ENCODE measurements around the gene FZD10. TPM values are rescaled to one million over a fixed set of nuclear protein-coding genes. Genes with fewer than 3 reads are reported as not detected.

Gene FZD10
- total RNA-seq, 3 donors from 2014 or later (not counting 1 experiment from before 2014, with no cell fraction given): not detected

DNA sequence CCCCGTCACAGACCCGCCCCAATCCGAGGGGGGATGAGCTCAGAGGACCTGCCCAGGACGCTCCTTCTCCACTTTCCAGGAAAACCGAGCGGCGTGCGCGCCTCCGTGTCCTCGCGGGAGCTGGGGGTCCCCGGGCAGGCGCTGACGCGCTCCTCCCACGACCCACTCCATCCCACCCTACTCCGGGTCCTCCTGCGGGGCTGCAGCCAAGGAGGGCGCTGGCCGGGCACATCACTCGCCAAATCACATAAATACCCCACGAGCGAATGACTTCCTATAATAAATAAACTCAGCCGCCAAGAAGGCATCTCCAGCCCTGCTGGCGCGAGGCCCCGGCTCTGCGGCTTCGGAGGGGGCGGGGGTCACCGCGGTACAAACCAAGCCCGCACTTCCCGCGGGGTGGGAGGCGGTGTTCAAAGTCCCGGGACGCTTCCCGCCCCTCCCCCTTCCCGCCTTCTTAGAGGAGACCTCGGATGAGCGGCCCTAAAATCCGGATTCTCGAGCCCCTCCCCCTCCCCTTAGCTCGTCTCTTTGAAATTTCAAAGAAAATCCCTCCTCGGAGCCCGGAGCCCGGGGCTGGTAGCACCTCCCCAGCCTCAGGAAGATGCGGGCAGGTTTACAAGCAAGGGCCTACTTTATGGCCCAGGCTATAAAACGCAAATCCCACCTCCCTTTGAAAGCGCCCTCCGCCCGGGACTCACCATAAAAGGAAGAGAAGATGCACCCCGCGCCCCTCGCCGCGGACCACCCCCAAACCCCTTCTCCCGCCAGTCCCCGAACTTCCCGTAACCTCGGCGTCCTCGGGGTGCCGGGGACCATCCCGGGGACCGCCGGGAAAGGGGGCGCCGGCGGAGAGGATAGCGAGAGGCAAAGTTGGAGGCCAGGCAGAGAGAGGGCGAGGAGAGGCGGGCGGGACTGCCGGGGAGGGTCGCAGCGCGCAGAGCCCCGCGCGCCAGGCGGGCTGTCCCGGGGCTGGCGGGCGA, 712 bp upstream of the FZD10 start:
- WGBS (ENCODE audit: insufficient coverage): 2% methylated on average over 86 of the region's 87 CpGs
- Mint-ChIP-seq H3K36me3 (no peaks in the 10 kb centered on the region), H3K4me3 (no peak overlapping the region), H3K4me1 (no peaks in the 10 kb centered on the region), H3K27me3 (ENCODE audit: low read depth in 2 of 2) (peaks cover 37 to 43% of the 10 kb centered on the region in 2 donors), H3K9me3 (no peaks in the 10 kb centered on the region), H3K27ac (no peak overlapping the region)
- intact Hi-C loops (cut with micrococcal nuclease): no loop called here
- no peaks in the 10 kb centered on the region for H3K9me3 ChIP-seq (ENCODE audit: control insufficient read depth, insufficient read depth, low read length)
- H3K4me1 ChIP-seq (ENCODE audit: control insufficient read depth, insufficient read depth, low read length): peaks cover 4% of the 10 kb centered on the region
- H3K27ac ChIP-seq (ENCODE audit: low read length): no peak overlapping the region
- DNase-seq (no peak), ATAC-seq (no peak)
- H3K27me3 ChIP-seq (ENCODE audit: control insufficient read depth, insufficient read depth, low read length): peaks cover 24% of the 10 kb centered on the region
- TF ChIP-seq, protein P1, sequence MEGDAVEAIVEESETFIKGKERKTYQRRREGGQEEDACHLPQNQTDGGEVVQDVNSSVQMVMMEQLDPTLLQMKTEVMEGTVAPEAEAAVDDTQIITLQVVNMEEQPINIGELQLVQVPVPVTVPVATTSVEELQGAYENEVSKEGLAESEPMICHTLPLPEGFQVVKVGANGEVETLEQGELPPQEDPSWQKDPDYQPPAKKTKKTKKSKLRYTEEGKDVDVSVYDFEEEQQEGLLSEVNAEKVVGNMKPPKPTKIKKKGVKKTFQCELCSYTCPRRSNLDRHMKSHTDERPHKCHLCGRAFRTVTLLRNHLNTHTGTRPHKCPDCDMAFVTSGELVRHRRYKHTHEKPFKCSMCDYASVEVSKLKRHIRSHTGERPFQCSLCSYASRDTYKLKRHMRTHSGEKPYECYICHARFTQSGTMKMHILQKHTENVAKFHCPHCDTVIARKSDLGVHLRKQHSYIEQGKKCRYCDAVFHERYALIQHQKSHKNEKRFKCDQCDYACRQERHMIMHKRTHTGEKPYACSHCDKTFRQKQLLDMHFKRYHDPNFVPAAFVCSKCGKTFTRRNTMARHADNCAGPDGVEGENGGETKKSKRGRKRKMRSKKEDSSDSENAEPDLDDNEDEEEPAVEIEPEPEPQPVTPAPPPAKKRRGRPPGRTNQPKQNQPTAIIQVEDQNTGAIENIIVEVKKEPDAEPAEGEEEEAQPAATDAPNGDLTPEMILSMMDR (IDR thresholded peaks at IDR 0.05): no peak
- no peaks in the 10 kb centered on the region for H3K36me3 ChIP-seq (ENCODE audit: control insufficient read depth, insufficient read depth, low read length)
- H3K4me3 ChIP-seq (ENCODE audit: low read length): no peak overlapping the region

DNA sequence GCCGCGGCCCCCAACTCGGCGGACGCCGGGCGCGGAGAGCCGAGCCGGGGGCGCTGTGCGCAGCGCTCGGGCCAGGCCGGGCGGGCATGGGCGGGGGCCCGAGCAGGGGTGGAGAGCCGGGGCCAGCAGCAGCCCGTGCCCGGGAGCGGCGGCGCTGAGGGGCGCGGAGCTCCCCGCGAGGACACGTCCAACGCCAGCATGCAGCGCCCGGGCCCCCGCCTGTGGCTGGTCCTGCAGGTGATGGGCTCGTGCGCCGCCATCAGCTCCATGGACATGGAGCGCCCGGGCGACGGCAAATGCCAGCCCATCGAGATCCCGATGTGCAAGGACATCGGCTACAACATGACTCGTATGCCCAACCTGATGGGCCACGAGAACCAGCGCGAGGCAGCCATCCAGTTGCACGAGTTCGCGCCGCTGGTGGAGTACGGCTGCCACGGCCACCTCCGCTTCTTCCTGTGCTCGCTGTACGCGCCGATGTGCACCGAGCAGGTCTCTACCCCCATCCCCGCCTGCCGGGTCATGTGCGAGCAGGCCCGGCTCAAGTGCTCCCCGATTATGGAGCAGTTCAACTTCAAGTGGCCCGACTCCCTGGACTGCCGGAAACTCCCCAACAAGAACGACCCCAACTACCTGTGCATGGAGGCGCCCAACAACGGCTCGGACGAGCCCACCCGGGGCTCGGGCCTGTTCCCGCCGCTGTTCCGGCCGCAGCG, 639 bp downstream of the FZD10 start:
- TF ChIP-seq, protein P1 (IDR thresholded peaks at IDR 0.05): no peak
- Mint-ChIP-seq H3K4me1 (no peaks in the 10 kb centered on the region), H3K9me3 (no peaks in the 10 kb centered on the region), H3K27ac (no peak overlapping the region), H3K36me3 (no peaks in the 10 kb centered on the region), H3K4me3 (no peak overlapping the region), H3K27me3 (ENCODE audit: low read depth in 2 of 2) (peaks cover 32 to 43% of the 10 kb centered on the region in 2 donors)
- Histone ChIP-seq H3K9me3 (ENCODE audit: control insufficient read depth, insufficient read depth, low read length) (no peaks in the 10 kb centered on the region), H3K4me3 (ENCODE audit: low read length) (no peak overlapping the region), H3K27ac (ENCODE audit: low read length) (no peak overlapping the region), H3K4me1 (ENCODE audit: control insufficient read depth, insufficient read depth, low read length) (peaks cover 4% of the 10 kb centered on the region), H3K36me3 (ENCODE audit: control insufficient read depth, insufficient read depth, low read length) (no peaks in the 10 kb centered on the region), H3K27me3 (ENCODE audit: control insufficient read depth, insufficient read depth, low read length) (peaks cover 24% of the 10 kb centered on the region)
- WGBS (ENCODE audit: insufficient coverage): 6% methylated on average over 78 of the region's 78 CpGs
- peak in 1 of 3 donors; percentile 3 for ATAC-seq
- intact Hi-C loops (cut with micrococcal nuclease): no loop called here
- DNase-seq: no peak

DNA sequence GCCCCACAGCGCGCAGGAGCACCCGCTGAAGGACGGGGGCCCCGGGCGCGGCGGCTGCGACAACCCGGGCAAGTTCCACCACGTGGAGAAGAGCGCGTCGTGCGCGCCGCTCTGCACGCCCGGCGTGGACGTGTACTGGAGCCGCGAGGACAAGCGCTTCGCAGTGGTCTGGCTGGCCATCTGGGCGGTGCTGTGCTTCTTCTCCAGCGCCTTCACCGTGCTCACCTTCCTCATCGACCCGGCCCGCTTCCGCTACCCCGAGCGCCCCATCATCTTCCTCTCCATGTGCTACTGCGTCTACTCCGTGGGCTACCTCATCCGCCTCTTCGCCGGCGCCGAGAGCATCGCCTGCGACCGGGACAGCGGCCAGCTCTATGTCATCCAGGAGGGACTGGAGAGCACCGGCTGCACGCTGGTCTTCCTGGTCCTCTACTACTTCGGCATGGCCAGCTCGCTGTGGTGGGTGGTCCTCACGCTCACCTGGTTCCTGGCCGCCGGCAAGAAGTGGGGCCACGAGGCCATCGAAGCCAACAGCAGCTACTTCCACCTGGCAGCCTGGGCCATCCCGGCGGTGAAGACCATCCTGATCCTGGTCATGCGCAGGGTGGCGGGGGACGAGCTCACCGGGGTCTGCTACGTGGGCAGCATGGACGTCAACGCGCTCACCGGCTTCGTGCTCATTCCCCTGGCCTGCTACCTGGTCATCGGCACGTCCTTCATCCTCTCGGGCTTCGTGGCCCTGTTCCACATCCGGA, 1.4 kb downstream of the FZD10 start:
- Mint-ChIP-seq H3K9me3 (no peaks in the 10 kb centered on the region), H3K4me1 (no peaks in the 10 kb centered on the region), H3K27me3 (ENCODE audit: low read depth in 2 of 2) (peaks cover 30 to 49% of the 10 kb centered on the region in 2 donors), H3K36me3 (no peaks in the 10 kb centered on the region), H3K27ac (no peak overlapping the region), H3K4me3 (no peak overlapping the region)
- Histone ChIP-seq H3K27ac (ENCODE audit: low read length) (no peak overlapping the region), H3K27me3 (ENCODE audit: control insufficient read depth, insufficient read depth, low read length) (peaks cover 17% of the 10 kb centered on the region), H3K4me3 (ENCODE audit: low read length) (no peak overlapping the region), H3K36me3 (ENCODE audit: control insufficient read depth, insufficient read depth, low read length) (no peaks in the 10 kb centered on the region), H3K4me1 (ENCODE audit: control insufficient read depth, insufficient read depth, low read length) (peaks cover 4% of the 10 kb centered on the region), H3K9me3 (ENCODE audit: control insufficient read depth, insufficient read depth, low read length) (no peaks in the 10 kb centered on the region)
- TF ChIP-seq, protein P1 (IDR thresholded peaks at IDR 0.05): no peak
- 12% methylated on average over 71 of the region's 71 CpGs for WGBS (ENCODE audit: insufficient coverage)
- DNase-seq (no peak), ATAC-seq (peak in 1 of 3 donors; percentile 8)
- intact Hi-C loops (cut with micrococcal nuclease): no loop called here
